ENCODE data around the gene BBX.

Gene BBX

GRCh38 chr3:107740992-107741896 is 218.5 kb downstream of the BBX start:
- DNase-seq (ENCODE audit: low read depth in 2 of 2), result no peak

DNA sequence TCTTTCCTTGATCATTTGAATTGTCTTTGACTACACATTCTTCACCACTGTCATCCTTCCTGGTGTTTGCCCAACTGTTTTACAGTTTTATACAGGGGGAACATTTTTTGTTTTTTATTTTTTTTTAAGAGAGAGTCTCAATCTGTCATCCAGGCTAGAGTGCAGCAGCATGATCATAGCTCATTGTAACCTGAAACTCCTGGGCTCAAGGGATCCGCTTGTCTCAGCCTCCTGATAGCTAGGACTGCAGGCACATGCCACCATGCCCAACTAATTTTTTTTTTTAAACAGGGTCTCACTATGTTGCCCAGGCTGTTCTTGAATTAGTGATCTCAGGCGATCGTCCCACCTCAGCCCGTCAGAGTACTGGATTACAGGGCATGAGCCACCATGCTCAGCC is 222.6 kb downstream of the BBX start:
- DNase-seq (ENCODE audit: low read depth in 2 of 2), result no peak

DNA sequence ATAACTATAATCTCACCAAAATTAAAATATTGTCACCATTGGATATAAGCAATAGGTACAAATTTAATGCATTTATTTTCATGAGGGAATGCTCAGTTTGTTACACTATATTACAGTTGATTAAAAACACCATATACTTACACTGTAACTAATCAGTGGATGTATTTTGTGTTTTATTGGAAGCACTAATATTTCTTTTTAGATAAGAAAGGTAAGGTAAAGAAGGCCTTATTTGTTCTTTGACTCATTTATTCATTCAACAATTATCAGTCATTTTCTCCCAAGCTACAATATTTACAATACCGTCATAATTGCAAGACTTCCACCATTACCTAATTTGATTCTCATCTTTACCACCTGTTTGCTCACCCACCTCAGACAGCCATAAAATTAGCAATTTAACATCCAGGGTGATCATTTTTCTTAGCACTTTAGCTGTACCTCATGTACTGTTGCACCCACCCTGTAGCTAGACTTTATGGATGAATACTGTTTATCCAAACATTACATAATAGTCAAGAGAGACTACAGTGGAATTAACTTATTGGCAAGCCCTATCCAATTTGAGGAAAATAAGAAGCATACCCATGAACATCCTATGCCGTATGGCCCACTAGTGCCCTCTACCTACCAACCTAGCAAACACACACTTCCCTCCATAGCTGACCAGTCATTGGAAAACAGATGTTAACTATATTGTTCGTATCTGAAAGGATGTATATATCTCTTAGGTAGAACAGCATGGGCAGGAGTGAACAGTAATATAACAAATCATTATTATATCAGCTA is 229.6 kb downstream of the BBX start:
- no peak for DNase-seq (ENCODE audit: low read depth in 2 of 2)

GRCh38 chr3:107753494-107753893 is 230.7 kb downstream of the BBX start:
- no peak for DNase-seq (ENCODE audit: low read depth in 2 of 2)

DNA sequence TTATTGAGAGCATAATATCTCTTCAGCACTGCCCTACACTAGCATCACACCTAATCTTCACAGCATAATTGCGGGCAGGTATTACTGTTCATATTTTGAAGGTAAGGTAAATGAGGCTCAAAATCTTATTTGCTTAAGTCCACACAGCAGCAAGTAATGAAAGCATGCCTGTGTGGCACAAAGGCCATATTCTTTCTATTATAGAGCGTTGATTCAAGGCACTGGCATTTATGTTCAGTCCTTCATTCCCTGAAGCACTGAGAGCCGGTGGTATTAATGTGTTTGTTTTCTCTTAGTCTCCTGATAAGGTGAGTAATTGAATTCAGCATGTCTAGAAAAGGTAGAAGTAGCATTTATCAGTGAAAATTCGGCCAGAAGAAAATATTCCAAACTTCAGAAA is 231.2 kb downstream of the BBX start:
- DNase-seq (ENCODE audit: low read depth in 2 of 2), result no peak

- DNase-seq (ENCODE audit: low read depth in 2 of 2), result no peak
Measured at GRCh38 chr3:107756649-107757048, 233.9 kb downstream of the BBX start.

- no peak for DNase-seq (ENCODE audit: low read depth in 2 of 2)
Measured at GRCh38 chr3:107757140-107757539, 234.4 kb downstream of the BBX start.

DNA sequence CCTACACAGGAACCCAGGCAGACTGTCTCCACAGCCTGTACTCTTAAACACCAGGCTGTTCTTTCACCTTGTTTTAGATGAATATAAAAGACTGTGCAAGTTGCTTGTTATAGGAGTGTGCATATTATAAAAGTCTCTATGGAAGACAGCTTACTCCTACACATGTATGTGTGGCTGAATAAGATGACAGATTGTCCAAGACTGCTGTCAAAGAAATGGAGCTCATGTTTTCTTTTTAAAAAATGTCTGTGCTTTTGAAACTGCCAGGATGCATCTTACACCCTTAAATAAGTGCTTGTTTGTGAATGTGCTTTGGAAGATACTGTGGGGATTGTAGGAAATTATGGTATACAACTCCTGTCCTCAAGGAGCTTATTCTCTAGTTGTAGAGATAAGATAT is 237.4 kb downstream of the BBX start:
- no peak for DNase-seq (ENCODE audit: low read depth in 2 of 2)

DNA sequence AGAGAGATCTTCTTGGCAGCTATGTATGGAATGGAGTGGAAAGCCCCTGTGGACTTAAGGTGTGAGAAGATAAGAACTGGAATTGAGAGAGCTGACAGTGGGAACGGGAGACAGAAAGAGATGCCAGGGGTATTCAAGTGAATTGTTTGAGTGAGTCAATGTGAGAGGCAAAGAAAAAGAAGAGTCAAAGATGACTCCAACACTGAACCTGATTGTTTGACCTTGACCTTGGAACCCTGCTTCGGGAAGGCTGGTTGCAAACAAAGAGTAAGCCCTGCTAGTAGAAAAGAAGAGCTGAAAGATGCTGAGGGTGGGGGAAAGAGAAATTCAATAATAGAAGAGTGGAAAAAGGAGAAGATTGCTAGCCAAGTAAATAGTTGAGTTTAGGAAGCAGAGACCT is 238.6 kb downstream of the BBX start:
- DNase-seq (ENCODE audit: low read depth in 2 of 2), result no peak

GRCh38 chr3:107765524-107765923 is 242.8 kb downstream of the BBX start:
- DNase-seq (ENCODE audit: low read depth in 2 of 2), result no peak

- DNase-seq (ENCODE audit: low read depth in 2 of 2), result no peak
Measured at GRCh38 chr3:107767897-107768605, 245.3 kb downstream of the BBX start.

- no peak for DNase-seq (ENCODE audit: low read depth in 2 of 2)
Measured at GRCh38 chr3:107769882-107770281, 247.1 kb downstream of the BBX start.

DNA sequence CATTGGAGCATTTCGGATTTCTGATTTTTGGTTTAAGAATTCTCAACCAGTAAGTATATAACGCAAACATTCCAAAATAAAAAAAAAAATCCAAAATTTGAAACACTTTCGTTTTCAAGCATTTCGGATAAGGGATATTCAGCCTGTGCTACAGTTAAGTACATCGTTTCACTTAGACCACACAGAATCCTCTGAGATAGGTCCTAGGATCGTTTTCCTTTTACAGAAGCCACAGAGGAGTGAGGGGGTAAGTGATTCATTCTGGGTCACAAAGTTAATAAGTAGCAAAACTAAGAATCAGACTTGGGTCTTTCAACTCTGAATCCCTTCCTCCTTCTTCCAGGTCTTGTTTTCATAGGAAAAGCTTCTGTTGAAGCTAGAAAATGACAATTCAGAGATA is 249.3 kb downstream of the BBX start:
- DNase-seq (ENCODE audit: low read depth in 2 of 2), result no peak

DNA sequence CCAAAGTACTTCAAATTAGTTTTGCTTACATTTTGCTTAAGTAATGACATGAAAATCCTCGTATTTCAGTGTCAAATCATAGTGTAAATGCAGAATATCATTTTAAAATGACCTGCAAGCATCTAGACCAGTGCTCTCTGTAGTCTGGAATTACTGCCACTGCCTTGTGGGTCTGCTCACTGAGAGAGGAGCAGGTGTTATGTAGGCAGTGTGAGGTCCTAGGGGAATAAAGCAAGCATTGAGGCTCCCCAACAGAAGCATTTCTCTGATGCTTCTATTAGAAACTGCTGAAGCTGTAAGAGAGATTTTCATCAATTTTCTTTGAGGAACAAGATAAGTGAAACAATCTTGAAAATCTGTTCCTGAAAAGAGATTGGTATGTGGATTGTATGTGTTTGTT is 253.2 kb downstream of the BBX start:
- no peak for DNase-seq (ENCODE audit: low read depth in 2 of 2)

GRCh38 chr3:107781253-107781652 is 258.5 kb downstream of the BBX start:
- no peak for DNase-seq (ENCODE audit: low read depth in 2 of 2)

GRCh38 chr3:107782054-107782453 is 259.3 kb downstream of the BBX start:
- no peak for DNase-seq (ENCODE audit: low read depth in 2 of 2)

DNA sequence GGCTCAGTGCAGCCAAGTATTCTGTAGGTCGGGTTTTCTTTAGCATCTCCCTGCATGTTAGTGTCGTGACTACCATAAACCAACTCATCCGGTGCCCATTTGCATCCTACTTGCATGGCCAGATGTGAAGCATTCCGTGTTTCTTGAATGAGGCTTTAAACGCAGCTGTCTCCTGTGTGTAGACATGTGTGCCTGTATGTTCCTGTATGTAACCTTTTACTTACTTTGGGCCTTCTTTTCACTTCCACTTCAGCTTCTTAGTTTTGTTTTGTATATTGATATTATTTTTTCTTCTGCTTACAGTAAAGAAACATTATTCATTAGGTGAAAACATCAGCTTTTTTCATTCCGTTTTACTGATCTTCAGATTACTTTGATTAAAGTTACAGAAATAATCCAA is 267.9 kb downstream of the BBX start:
- DNase-seq (ENCODE audit: low read depth in 2 of 2), result no peak

DNA sequence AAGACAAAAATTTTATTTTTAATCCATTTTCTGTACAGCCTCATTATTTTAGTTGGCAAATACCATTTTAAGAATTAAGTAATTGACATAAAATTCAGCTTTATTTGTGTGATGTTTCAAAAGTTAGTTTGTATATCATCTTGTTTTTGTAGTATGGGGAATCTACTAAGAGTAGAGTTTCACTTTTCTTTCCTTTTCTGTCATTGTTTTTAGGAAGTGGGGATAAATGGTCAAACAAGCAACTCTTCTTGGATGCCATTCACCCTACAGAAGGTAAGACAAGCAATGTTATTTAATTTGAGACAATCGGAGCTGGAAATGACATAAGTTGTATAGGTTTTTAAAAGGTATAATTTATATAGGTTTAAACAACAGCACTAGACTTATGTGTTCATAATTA is 268.3 kb downstream of the BBX start:
- DNase-seq (ENCODE audit: low read depth in 2 of 2), result no peak

- no peak for DNase-seq (ENCODE audit: low read depth in 2 of 2)
Measured at GRCh38 chr3:107791450-107791849, 268.7 kb downstream of the BBX start.

- no peak for DNase-seq (ENCODE audit: low read depth in 2 of 2)
Measured at GRCh38 chr3:107794664-107795443, 272.1 kb downstream of the BBX start.

DNA sequence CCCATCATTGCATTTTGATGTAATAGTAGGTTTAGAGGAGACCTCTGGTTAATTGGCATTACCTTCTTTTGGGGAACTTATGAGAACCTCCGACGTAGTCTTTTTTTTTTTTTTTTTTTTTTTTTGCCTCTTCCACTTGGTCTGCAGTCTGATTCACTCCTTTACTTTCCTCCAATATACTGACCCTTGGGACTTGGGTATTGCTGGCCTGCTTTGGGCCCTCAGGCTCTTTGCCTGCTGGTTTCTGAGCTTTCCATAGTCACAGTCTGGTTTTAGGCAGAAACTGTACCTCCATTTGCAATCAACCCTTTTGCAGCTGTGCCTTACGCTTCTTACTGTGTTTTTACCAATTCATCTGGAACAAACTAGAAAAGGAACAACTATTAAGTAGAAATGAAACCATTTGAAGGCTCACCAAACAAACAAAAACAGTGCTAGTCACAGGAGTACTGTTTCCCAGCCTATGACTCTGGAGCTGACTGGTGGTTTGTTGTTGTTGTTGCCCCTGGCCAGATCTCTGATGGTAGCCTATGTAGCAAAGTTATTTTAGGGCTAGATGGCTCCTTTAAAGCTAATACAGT is 272.8 kb downstream of the BBX start:
- no peak for DNase-seq (ENCODE audit: low read depth in 2 of 2)
